PC-9 (cell line): ENCODE results near the gene SYNPR. TPM values are rescaled to one million over a fixed set of nuclear protein-coding genes. Genes with fewer than 3 reads are reported as not detected.

Experiments
- BruUV-seq: library from RNA; stranded (reverse); fragments of 400-500 nt; replicated peaks from 2 replicates; lab custom pipeline; 2021; lab: Mats Ljungman, UMichigan
- CTCF ChIA-PET: fragments of 300-600 bp; sonication (Branson Sonifier 250); formaldehyde crosslinking; loops from one replicate; lab custom pipeline; 2022; ENCODE audit warnings: antibody characterized with exemption; lab: Charles Lee
- POLR2A ChIA-PET: fragments of 300-600 bp; sonication (Branson Sonifier 250); formaldehyde crosslinking; loops from one replicate; lab custom pipeline; 2022; ENCODE audit warnings: antibody characterized with exemption; ENCODE audit not compliant: unreplicated experiment; lab: Charles Lee
- DNase-seq, 2 experiments: peaks; one replicate each; pipeline versions ENCODE4 v3.0.0 to v3.0.0-alpha.2; 2015 to 2022; ENCODE audit warnings: mixed read lengths in 1 of 2
- H2AFZ ChIP-seq: fragments of 200-600 bp; sonication (generic); 2 replicates; pipeline ENCODE4 v1.8.1; 2017; ENCODE audit warnings: antibody characterized with exemption
- H3F3A ChIP-seq: fragments of 200-600 bp; sonication (generic); 2 replicates; pipeline ENCODE4 v1.8.1; 2017; ENCODE audit warnings: antibody characterized with exemption, mild to moderate bottlenecking, low read depth; ENCODE audit not compliant: insufficient read depth
- H3K27ac ChIP-seq: fragments of 200-600 bp; sonication (generic); 2 replicates; pipeline ENCODE4 v1.6.1; 2016; ENCODE audit warnings: mixed run types
- H3K27me3 ChIP-seq: fragments of 200-600 bp; sonication (generic); 2 replicates; pipeline ENCODE4 v1.6.1; 2016; ENCODE audit warnings: low read depth, mixed run types; ENCODE audit not compliant: insufficient read depth
- H3K36me3 ChIP-seq: fragments of 200-600 bp; sonication (generic); 2 replicates; pipeline ENCODE4 v1.6.1; 2016; ENCODE audit warnings: low read depth, mixed run types
- H3K4me1 ChIP-seq: fragments of 200-600 bp; sonication (generic); replicated peaks from 2 replicates; pipeline ENCODE4 v1.6.1; 2016; ENCODE audit warnings: mixed run types; ENCODE audit not compliant: insufficient read depth
- H3K4me2 ChIP-seq: fragments of 200-600 bp; sonication (generic); 2 replicates; pipeline ENCODE4 v1.6.1; 2017; ENCODE audit warnings: mixed run types
- H3K4me3 ChIP-seq: fragments of 200-600 bp; sonication (generic); 2 replicates; pipeline ENCODE4 v1.6.1; 2016; ENCODE audit warnings: mixed run types
- H3K79me2 ChIP-seq: fragments of 200-600 bp; sonication (generic); 2 replicates; pipeline ENCODE4 v1.6.1; 2017; ENCODE audit warnings: low read depth, mixed run types
- H3K9me2 ChIP-seq: fragments of 200-600 bp; sonication (generic); 2 replicates; pipeline ENCODE4 v1.8.1; 2017; ENCODE audit warnings: mild to moderate bottlenecking; ENCODE audit not compliant: insufficient read depth
- H3K9me3 ChIP-seq: fragments of 200-600 bp; sonication (generic); 2 replicates; pipeline ENCODE4 v1.8.1; 2016; ENCODE audit warnings: low read depth; ENCODE audit not compliant: insufficient read depth
- H4K20me1 ChIP-seq: fragments of 200-600 bp; sonication (generic); 2 replicates; pipeline ENCODE4 v1.8.1; 2017; ENCODE audit not compliant: insufficient read depth
- CTCF ChIP-seq: fragments of 200-600 bp; sonication (generic); conservative IDR thresholded peaks from 2 replicates; pipeline ENCODE4 v1.6.1; 2017; ENCODE audit warnings: mixed run types, antibody characterized with exemption, mild to moderate bottlenecking, moderate library complexity
- EZH2 ChIP-seq: fragments of 200-600 bp; sonication (generic); IDR thresholded peaks from 2 replicates; pipeline ENCODE4 v1.8.0; 2017; ENCODE audit warnings: antibody characterized with exemption, low read depth
- intact Hi-C: fragments of 100-400 bp; cut with micrococcal nuclease; formaldehyde crosslinking; loops from one replicate; pipeline ENCODE4 v1.10.0; 2022; ENCODE audit not compliant: unreplicated experiment
- total RNA-seq: library from RNA; stranded (reverse); gene quantifications from 2 replicates; pipeline ENCODE4 v1.2.3, GENCODE V29; 2021

Gene SYNPR
- total RNA-seq, 1 experiment from 2014 or later: not detected

- POLR2A ChIA-PET: no interaction called here
Measured at GRCh38 chr3:63635186-63635585, 357.1 kb downstream of the SYNPR start.

DNA sequence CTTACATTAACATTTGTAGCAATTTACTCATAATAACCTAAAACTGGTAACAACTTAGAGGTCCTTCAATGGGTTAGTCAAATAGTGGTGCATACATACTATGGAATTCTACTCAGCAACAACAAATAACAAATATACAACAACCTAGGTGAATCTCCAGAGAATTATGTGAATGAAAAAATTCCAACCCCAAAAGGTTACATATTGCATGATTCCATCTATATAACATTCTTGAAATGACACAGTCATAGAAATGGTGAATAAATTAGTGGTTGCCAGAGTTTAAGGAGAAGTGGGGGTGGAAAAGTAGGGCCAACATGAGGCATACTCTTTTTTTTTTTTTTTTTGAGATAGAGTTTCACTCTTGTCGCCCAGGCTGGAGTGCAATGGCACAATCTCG is 361.7 kb downstream of the SYNPR start:
- no peak overlapping the region for H2AFZ ChIP-seq
- H3K27ac ChIP-seq: no peak overlapping the region
- CTCF ChIA-PET: no interaction called here
- H3K36me3 ChIP-seq: no peaks in the 10 kb centered on the region
- intact Hi-C loops: no loop called here
- H3K9me3 ChIP-seq: no peaks in the 10 kb centered on the region
- 0 out of 2 replicates have a peak, but pooled peaks cover 5% of the 10 kb centered on the region for H3K27me3 ChIP-seq
- TF ChIP-seq EZH2: no peak
- TF ChIP-seq CTCF: no peak
- H3K9me2 ChIP-seq: 0 out of 2 replicates have a peak, but pooled peaks cover 4% of the 10 kb centered on the region
- no peaks in the 10 kb centered on the region for H3F3A ChIP-seq
- H3K79me2 ChIP-seq: no peaks in the 10 kb centered on the region
- no peaks in the 10 kb centered on the region for H4K20me1 ChIP-seq
- H3K4me2 ChIP-seq: no peak overlapping the region
- H3K4me3 ChIP-seq: no peak overlapping the region
- H3K4me1 ChIP-seq: no peaks in the 10 kb centered on the region
- POLR2A ChIA-PET: no interaction called here
- BruUV-seq: no TSS peak
- DNase-seq: no peak

More at GRCh38 chr3:63635186-63635585, 357.1 kb downstream of the SYNPR start:
- no peak for DNase-seq
- Histone ChIP-seq H3F3A (no peaks in the 10 kb centered on the region), H3K4me1 (no peaks in the 10 kb centered on the region), H3K79me2 (no peaks in the 10 kb centered on the region), H2AFZ (no peak overlapping the region), H3K27me3 (0 out of 2 replicates have a peak, but pooled peaks cover 6% of the 10 kb centered on the region), H3K27ac (no peak overlapping the region), H3K4me2 (no peak overlapping the region), H4K20me1 (no peaks in the 10 kb centered on the region), H3K9me3 (no peaks in the 10 kb centered on the region), H3K36me3 (no peaks in the 10 kb centered on the region), H3K4me3 (no peak overlapping the region), H3K9me2 (0 out of 2 replicates have a peak, but pooled peaks cover 4% of the 10 kb centered on the region)
- CTCF ChIA-PET: no interaction called here
- TF ChIP-seq CTCF (no peak), EZH2 (no peak)
- BruUV-seq: no TSS peak
- intact Hi-C loops: no loop called here

DNA sequence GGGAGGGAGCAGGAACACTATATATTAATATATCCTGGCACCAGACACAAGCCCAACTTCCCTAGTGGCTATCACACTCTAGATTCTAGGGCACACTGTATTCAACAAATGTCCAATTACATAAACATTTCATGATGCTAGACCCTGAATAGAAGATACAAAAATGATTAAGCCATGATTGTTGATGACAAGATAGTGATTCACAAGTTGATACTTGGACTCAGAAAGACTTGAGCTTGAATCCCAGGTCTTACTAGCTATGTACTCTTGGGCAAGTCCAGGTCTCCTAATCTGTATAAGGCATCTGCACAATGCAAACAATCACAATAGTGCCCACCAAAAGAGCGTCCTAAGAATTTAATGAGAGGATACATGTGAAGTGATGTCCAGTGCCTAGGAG is 364.4 kb downstream of the SYNPR start:
- no peak overlapping the region for H3K27ac ChIP-seq
- H3K9me2 ChIP-seq: 0 out of 2 replicates have a peak, but pooled peaks cover 4% of the 10 kb centered on the region
- H3K4me3 ChIP-seq: no peak overlapping the region
- TF ChIP-seq EZH2 (no peak), CTCF (no peak)
- POLR2A ChIA-PET: no interaction called here
- DNase-seq: no peak
- CTCF ChIA-PET: no interaction called here
- no peaks in the 10 kb centered on the region for H3K9me3 ChIP-seq
- BruUV-seq: no TSS peak
- H3K4me1 ChIP-seq: no peaks in the 10 kb centered on the region
- H3K4me2 ChIP-seq: no peak overlapping the region
- H3F3A ChIP-seq: no peaks in the 10 kb centered on the region
- H3K27me3 ChIP-seq: 0 out of 2 replicates have a peak, but pooled peaks cover 5% of the 10 kb centered on the region
- no peaks in the 10 kb centered on the region for H4K20me1 ChIP-seq
- H3K79me2 ChIP-seq: no peaks in the 10 kb centered on the region
- no peak overlapping the region for H2AFZ ChIP-seq
- no peaks in the 10 kb centered on the region for H3K36me3 ChIP-seq
- intact Hi-C loops: no loop called here
